ENCODE measurements around the gene SHC3.
"Not testable (repeated sequence)": the region's sequence is repeated elsewhere in the genome, so short reads cannot be mapped to it uniquely, and the experiment has no call there.

The SHC3 gene

GRCh38 chr9:89177944-89178829 is at the start of gene SHC3:
Gene SHC3, minus strand, starts transcription at chr9:89178818. Its CDS starts 358 bp downstream, at chr9:89178460.
- no peak for FAIRE-seq
- DNase-seq (ENCODE audit: insufficient read length, low spot score): no peak

- FAIRE-seq (no peak), DNase-seq (ENCODE audit: insufficient read length, low spot score) (no peak)
Measured at GRCh38 chr9:89225991-89226471, 47.4 kb upstream of the SHC3 start.

- DNase-seq (ENCODE audit: insufficient read length, low spot score): no peak
- no peak for FAIRE-seq
Measured at GRCh38 chr9:89225587-89225986, 47.0 kb upstream of the SHC3 start.

GRCh38 chr9:89225036-89225435 is 46.4 kb upstream of the SHC3 start:
- DNase-seq (ENCODE audit: insufficient read length, low spot score) (no peak), FAIRE-seq (no peak)

GRCh38 chr9:89224633-89225032 is 46.0 kb upstream of the SHC3 start:
- DNase-seq (ENCODE audit: insufficient read length, low spot score) (no peak), FAIRE-seq (no peak)

- DNase-seq (ENCODE audit: insufficient read length, low spot score): no peak
Measured at GRCh38 chr9:89223396-89223977, 44.9 kb upstream of the SHC3 start.

GRCh38 chr9:89219637-89220036 is 41.0 kb upstream of the SHC3 start:
- DNase-seq (ENCODE audit: insufficient read length, low spot score) (no peak), FAIRE-seq (no peak)

More at GRCh38 chr9:89223396-89223977, 44.9 kb upstream of the SHC3 start:
- no peak for FAIRE-seq

- no peak for DNase-seq (ENCODE audit: insufficient read length, low spot score)
- no peak for FAIRE-seq
Measured at GRCh38 chr9:89218040-89218928, 39.7 kb upstream of the SHC3 start.

- FAIRE-seq: no peak
- no peak for DNase-seq (ENCODE audit: insufficient read length, low spot score)
Measured at GRCh38 chr9:89215342-89215741, 36.7 kb upstream of the SHC3 start.

GRCh38 chr9:89213396-89213880 is 34.8 kb upstream of the SHC3 start:
- no peak for FAIRE-seq
- no peak for DNase-seq (ENCODE audit: insufficient read length, low spot score)

- FAIRE-seq (no peak), DNase-seq (ENCODE audit: insufficient read length, low spot score) (no peak)
Measured at GRCh38 chr9:89212171-89212570, 33.6 kb upstream of the SHC3 start.

- FAIRE-seq: not testable (repeated sequence)
Measured at GRCh38 chr9:89209311-89209710, 30.7 kb upstream of the SHC3 start.

GRCh38 chr9:89207026-89207425 is 28.4 kb upstream of the SHC3 start:
- DNase-seq (ENCODE audit: insufficient read length, low spot score) (no peak), FAIRE-seq (no peak)

More at GRCh38 chr9:89209311-89209710, 30.7 kb upstream of the SHC3 start:
- DNase-seq (ENCODE audit: insufficient read length, low spot score): not testable (repeated sequence)

- FAIRE-seq: no peak
- no peak for DNase-seq (ENCODE audit: insufficient read length, low spot score)
Measured at GRCh38 chr9:89204801-89205200, 26.2 kb upstream of the SHC3 start.

- DNase-seq (ENCODE audit: insufficient read length, low spot score): no peak
- FAIRE-seq: no peak
Measured at GRCh38 chr9:89195131-89195797, 16.6 kb upstream of the SHC3 start.

GRCh38 chr9:89194421-89195130 is 16.0 kb upstream of the SHC3 start:
- no peak for FAIRE-seq
- DNase-seq (ENCODE audit: insufficient read length, low spot score): no peak

- DNase-seq (ENCODE audit: insufficient read length, low spot score) (no peak), FAIRE-seq (no peak)
Measured at GRCh38 chr9:89191004-89191403, 12.4 kb upstream of the SHC3 start.

- no peak for FAIRE-seq
Measured at GRCh38 chr9:89189215-89189614, 10.6 kb upstream of the SHC3 start.

GRCh38 chr9:89187950-89188349 is 9.3 kb upstream of the SHC3 start:
- FAIRE-seq (no peak), DNase-seq (ENCODE audit: insufficient read length, low spot score) (no peak)

More at GRCh38 chr9:89189215-89189614, 10.6 kb upstream of the SHC3 start:
- no peak for DNase-seq (ENCODE audit: insufficient read length, low spot score)

GRCh38 chr9:89187541-89187940 is 8.9 kb upstream of the SHC3 start:
- no peak for DNase-seq (ENCODE audit: insufficient read length, low spot score)

More at GRCh38 chr9:89187541-89187940, 8.9 kb upstream of the SHC3 start:
- no peak for FAIRE-seq
